AML-193 (cell line): ENCODE measurements around the gene OR7D2.
"Not testable (repeated sequence)": the region's sequence is repeated elsewhere in the genome, so short reads cannot be mapped to it uniquely, and the experiment has no call there.

Experiments
- DNase-seq, 2 experiments: peaks; one replicate each; lab custom pipeline; 2025; lab: John Stamatoyannopoulos, UW

OR7D2 gene

GRCh38 chr19:9178901-9179300 is at the start of gene OR7D2:
OR7D2 (plus strand) TSS chr19:9178979; CDS start chr19:9185782, 6,803 bp downstream.
- DNase-seq, result no peak

- no peak for DNase-seq
These were observed 47.8 kb upstream of the OR7D2 start for GRCh38 chr19:9130965-9131364.

GRCh38 chr19:9132422-9132821 is 46.4 kb upstream of the OR7D2 start:
- DNase-seq, result no peak

GRCh38 chr19:9139609-9140158 is 39.1 kb upstream of the OR7D2 start:
- no peak for DNase-seq

- DNase-seq, result peak; percentile 85 to 89
These were observed 38.5 kb upstream of the OR7D2 start, which contains the start of gene ZNF317 for GRCh38 chr19:9140159-9140874. ZNF317 (plus strand) TSS chr19:9140397; CDS start chr19:9156017, 15,620 bp downstream.

GRCh38 chr19:9144920-9145319 is 33.9 kb upstream of the OR7D2 start:
- no peak for DNase-seq

GRCh38 chr19:9146882-9147281 is 31.9 kb upstream of the OR7D2 start:
- DNase-seq, result no peak

- DNase-seq, result no peak
These were observed 30.1 kb upstream of the OR7D2 start for GRCh38 chr19:9148697-9149096.

GRCh38 chr19:9149997-9150396 is 28.8 kb upstream of the OR7D2 start:
- DNase-seq, result no peak

GRCh38 chr19:9150650-9151049 is 28.1 kb upstream of the OR7D2 start:
- DNase-seq, result no peak

GRCh38 chr19:9151367-9151766 is 27.4 kb upstream of the OR7D2 start:
- DNase-seq, result no peak

GRCh38 chr19:9155591-9155990 is 23.2 kb upstream of the OR7D2 start:
- no peak for DNase-seq

GRCh38 chr19:9156304-9156703 is 22.5 kb upstream of the OR7D2 start:
- no peak for DNase-seq

GRCh38 chr19:9159891-9160290 is 18.9 kb upstream of the OR7D2 start:
- no peak for DNase-seq

- DNase-seq, result no peak
These were observed 17.4 kb upstream of the OR7D2 start for GRCh38 chr19:9161427-9161826.

GRCh38 chr19:9165261-9165660 is 13.5 kb upstream of the OR7D2 start:
- no peak for DNase-seq

GRCh38 chr19:9166846-9167245 is 11.9 kb upstream of the OR7D2 start:
- DNase-seq, result no peak

- no peak for DNase-seq
These were observed 7.3 kb upstream of the OR7D2 start for GRCh38 chr19:9171393-9171991.

GRCh38 chr19:9175326-9175725 is 3.5 kb upstream of the OR7D2 start:
- no peak for DNase-seq

- no peak for DNase-seq
These were observed 4.2 kb downstream of the OR7D2 start for GRCh38 chr19:9183000-9183399.

- no peak for DNase-seq
These were observed 8.4 kb downstream of the OR7D2 start for GRCh38 chr19:9187191-9187590.

GRCh38 chr19:9189535-9189934 is 10.8 kb downstream of the OR7D2 start:
- DNase-seq, result no peak

GRCh38 chr19:9198044-9198443 is 19.3 kb downstream of the OR7D2 start:
- not testable (repeated sequence) for DNase-seq
